Stimulated activated naive B cell treated with anti-CD40 and anti-IgM and Interleukin-4, amounts not matched to agents 10 μg/mL and 1 μg/mL and 100 μg/mL, for 72 hours (primary cell): ENCODE measurements around the gene SRPK2.
A peak's percentile ranks its signal among the peaks of the same experiment; 100 is the strongest.
"Not testable (repeated sequence)": the region's sequence is repeated elsewhere in the genome, so short reads cannot be mapped to it uniquely, and the experiment has no call there.

Experiments
- ATAC-seq, 2 donors: fragments of 150-1000 bp; cut with Tn5 transposase; replicated peaks; 2 replicates each; pipeline ENCODE4 v1.10.0; 2021; ENCODE audit warnings: moderate library complexity in 1 of 2
- DNase-seq: peaks from one replicate; pipeline ENCODE4 v3.0.0; 2021
- H3K27ac Mint-ChIP-seq: one replicate; pipeline ENCODE4 v1.8.0; 2022; ENCODE audit warnings: mild to moderate bottlenecking, mixed read lengths
- H3K27me3 Mint-ChIP-seq, 2 donors: one replicate each; pipeline ENCODE4 v1.8.0; 2022; ENCODE audit warnings: mixed read lengths in 2 of 2
- H3K36me3 Mint-ChIP-seq, 2 donors: one replicate each; pipeline ENCODE4 v1.8.0; 2022; ENCODE audit warnings: mixed read lengths in 2 of 2, mild to moderate bottlenecking in 1 of 2
- H3K4me1 Mint-ChIP-seq, 2 donors: one replicate each; pipeline ENCODE4 v1.8.0; 2022; ENCODE audit warnings: mixed read lengths in 2 of 2, mild to moderate bottlenecking in 1 of 2
- H3K4me3 Mint-ChIP-seq, 2 donors: one replicate each; pipeline ENCODE4 v1.8.0; 2022; ENCODE audit warnings: mild to moderate bottlenecking in 2 of 2, mixed read lengths in 2 of 2, moderate library complexity in 1 of 2
- H3K9me3 Mint-ChIP-seq, 2 donors: one replicate each; pipeline ENCODE4 v1.8.0; 2022; ENCODE audit warnings: mixed read lengths in 2 of 2, mild to moderate bottlenecking in 1 of 2

Gene SRPK2

GRCh38 chr7:105396566-105396965 lies 7.8 kb upstream of the SRPK2 start:
- Mint-ChIP-seq H3K9me3 (no peaks in the 10 kb centered on the region), H3K27me3 (no peaks in the 10 kb centered on the region), H3K4me1 (peaks cover 4 to 11% of the 10 kb centered on the region in 2 donors), H3K27ac (no peak overlapping the region), H3K36me3 (no peaks in the 10 kb centered on the region), H3K4me3 (no peak overlapping the region)
- no peak for ATAC-seq
- DNase-seq, result no peak

DNA sequence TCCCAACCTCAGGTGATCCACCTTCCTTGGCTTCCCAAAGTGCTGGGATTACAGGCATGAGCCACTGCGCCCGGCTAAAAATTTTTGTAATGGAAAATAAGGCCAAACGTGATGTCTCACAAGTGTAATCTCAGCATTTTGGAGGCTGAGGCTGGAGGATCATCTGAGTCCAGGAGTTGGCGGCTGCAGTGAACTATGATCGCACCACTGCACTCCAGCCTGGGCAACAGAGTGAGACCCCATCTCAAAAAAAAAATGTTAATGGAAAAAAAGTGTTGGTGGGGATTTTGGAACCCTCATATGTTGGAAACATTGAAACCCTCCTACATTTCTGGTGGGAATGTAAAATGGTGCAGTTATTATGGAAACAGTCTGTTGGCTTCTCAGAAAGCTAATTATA lies 2.7 kb upstream of the SRPK2 start:
- Mint-ChIP-seq H3K9me3 (no peaks in the 10 kb centered on the region), H3K27ac (no peak overlapping the region), H3K4me3 (no peak overlapping the region), H3K4me1 (peaks cover 6 to 26% of the 10 kb centered on the region in 2 donors), H3K27me3 (no peaks in the 10 kb centered on the region), H3K36me3 (peaks cover 0 to 3% of the 10 kb centered on the region in 2 donors)
- ATAC-seq (no peak), DNase-seq (no peak)

GRCh38 chr7:105389889-105390288 lies 1.2 kb upstream of the SRPK2 start:
- no peak overlapping the region for H3K27ac Mint-ChIP-seq
- ATAC-seq, result no peak
- no peaks in the 10 kb centered on the region for H3K9me3 Mint-ChIP-seq

GRCh38 chr7:105389088-105389650 lies 448 bp upstream of the SRPK2 start:
- Mint-ChIP-seq H3K9me3 (no peaks in the 10 kb centered on the region), H3K27ac (peak overlapping the region; percentile 98), H3K4me1 (peaks cover 13 to 38% of the 10 kb centered on the region in 2 donors), H3K4me3 (peak overlapping the region; percentile 94 to 99), H3K36me3 (peaks cover 9 to 13% of the 10 kb centered on the region in 2 donors), H3K27me3 (no peaks in the 10 kb centered on the region)
- ATAC-seq, result peak; percentile 49 to 50
- DNase-seq, result peak; percentile 21

More at GRCh38 chr7:105389889-105390288, 1.2 kb upstream of the SRPK2 start:
- no peak for DNase-seq
- H3K4me1 Mint-ChIP-seq, result peaks cover 10 to 31% of the 10 kb centered on the region in 2 donors
- H3K4me3 Mint-ChIP-seq, result no peak overlapping the region
- H3K27me3 Mint-ChIP-seq, result no peaks in the 10 kb centered on the region
- peaks cover 9 to 10% of the 10 kb centered on the region in 2 donors for H3K36me3 Mint-ChIP-seq

DNA sequence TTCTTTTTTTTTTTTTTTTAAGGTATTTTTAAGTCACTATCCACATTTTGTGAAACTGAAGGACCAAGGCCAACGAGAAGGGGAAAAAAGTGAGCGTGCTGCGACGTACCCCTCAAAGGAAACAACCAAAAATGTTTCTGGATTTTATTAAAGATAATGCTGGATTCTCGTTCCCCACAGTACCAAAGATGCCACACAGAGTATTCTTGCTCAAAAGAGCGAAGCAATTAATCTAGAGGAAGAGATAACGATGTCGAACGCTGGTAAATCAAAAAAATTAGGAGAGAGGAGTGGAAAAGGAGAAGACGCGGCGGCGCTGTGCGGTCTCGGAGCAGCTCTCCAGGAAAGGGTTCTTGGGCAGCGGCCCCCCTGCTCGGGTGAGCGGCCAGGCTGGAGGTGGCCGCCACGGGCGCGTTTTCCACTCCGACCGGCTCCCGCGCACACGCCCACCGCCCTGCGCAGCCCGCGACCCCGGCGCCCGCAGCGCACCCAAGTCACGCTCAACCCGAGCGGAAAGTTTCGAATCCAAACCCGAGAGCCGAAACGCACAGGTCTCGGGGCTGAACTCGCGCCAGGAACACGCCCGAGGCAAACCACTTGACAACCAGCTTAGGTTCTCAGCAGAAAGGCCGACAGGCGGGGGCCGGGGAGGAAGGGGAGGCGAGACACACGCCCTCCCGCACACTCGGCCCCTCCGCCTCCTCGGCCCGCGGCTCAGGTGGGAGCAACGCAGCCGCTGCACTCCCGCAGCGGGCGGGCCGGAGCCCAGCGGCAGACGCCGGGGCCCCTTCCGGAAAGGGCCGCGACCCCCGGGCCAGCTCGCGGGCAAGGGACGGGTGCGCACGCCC lies 989 bp downstream of the SRPK2 start:
- DNase-seq, result peak; percentile 28
- peak overlapping the region; percentile 84 to 87 for H3K4me3 Mint-ChIP-seq
- peaks cover 9 to 13% of the 10 kb centered on the region in 2 donors for H3K36me3 Mint-ChIP-seq
- H3K27me3 Mint-ChIP-seq, result no peaks in the 10 kb centered on the region
- peaks cover 16 to 45% of the 10 kb centered on the region in 2 donors for H3K4me1 Mint-ChIP-seq
- ATAC-seq, result peak; percentile 55 to 58
- H3K9me3 Mint-ChIP-seq, result no peaks in the 10 kb centered on the region
- H3K27ac Mint-ChIP-seq, result peak overlapping the region; percentile 84

GRCh38 chr7:105377903-105378302 lies 10.8 kb downstream of the SRPK2 start:
- peaks cover 5% of the 10 kb centered on the region in 2 donors for H3K9me3 Mint-ChIP-seq
- H3K27me3 Mint-ChIP-seq, result no peaks in the 10 kb centered on the region
- DNase-seq, result no peak
- H3K4me1 Mint-ChIP-seq, result peaks cover 17 to 36% of the 10 kb centered on the region in 2 donors
- H3K4me3 Mint-ChIP-seq, result no peak overlapping the region
- H3K36me3 Mint-ChIP-seq, result peaks cover 5 to 10% of the 10 kb centered on the region in 2 donors
- ATAC-seq, result no peak
- H3K27ac Mint-ChIP-seq, result no peak overlapping the region

DNA sequence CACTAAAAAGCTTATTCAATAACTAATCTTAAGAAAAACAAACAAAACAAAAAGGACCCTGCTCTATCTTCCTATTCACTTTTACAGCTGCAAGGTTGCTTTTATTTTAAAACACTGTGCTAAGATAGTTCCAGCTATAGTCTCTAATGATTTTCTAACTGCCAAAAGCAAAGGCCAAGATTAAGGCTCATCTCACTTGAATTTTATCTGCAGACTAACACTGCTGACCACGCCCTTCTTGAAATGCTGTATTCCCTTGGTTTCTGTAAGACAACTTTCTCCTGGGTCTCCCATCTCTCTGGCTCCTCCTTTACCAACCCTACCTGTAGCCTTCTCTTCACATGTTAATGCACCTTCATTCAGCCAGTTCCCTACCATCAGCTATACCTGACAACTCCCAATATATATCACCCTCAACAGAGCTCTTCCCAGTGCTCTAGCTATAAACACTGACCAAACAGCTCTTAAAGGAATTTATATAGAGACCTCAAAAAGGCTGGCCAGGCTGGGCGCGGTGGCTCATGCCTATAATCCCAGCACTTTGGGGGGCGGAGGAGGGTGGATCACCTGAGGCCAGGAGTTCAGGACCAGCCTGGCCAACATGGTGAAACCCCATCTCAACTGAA lies 11.7 kb downstream of the SRPK2 start:
- no peak overlapping the region for H3K27ac Mint-ChIP-seq
- H3K4me1 Mint-ChIP-seq, result peaks cover 17 to 42% of the 10 kb centered on the region in 2 donors
- ATAC-seq, result no peak
- H3K9me3 Mint-ChIP-seq, result peaks cover 5% of the 10 kb centered on the region in 2 donors
- no peaks in the 10 kb centered on the region for H3K27me3 Mint-ChIP-seq
- no peak for DNase-seq
- peaks cover 4 to 10% of the 10 kb centered on the region in 2 donors for H3K36me3 Mint-ChIP-seq
- H3K4me3 Mint-ChIP-seq, result no peak overlapping the region

- Mint-ChIP-seq H3K4me3 (no peak overlapping the region), H3K36me3 (peaks cover 6 to 14% of the 10 kb centered on the region in 2 donors), H3K27ac (no peak overlapping the region), H3K9me3 (peaks cover 3 to 5% of the 10 kb centered on the region in 2 donors), H3K27me3 (no peaks in the 10 kb centered on the region), H3K4me1 (peaks cover 7 to 44% of the 10 kb centered on the region in 2 donors)
- DNase-seq (no peak), ATAC-seq (no peak)
Observed at GRCh38 chr7:105369944-105370343, 18.8 kb downstream of the SRPK2 start.

DNA sequence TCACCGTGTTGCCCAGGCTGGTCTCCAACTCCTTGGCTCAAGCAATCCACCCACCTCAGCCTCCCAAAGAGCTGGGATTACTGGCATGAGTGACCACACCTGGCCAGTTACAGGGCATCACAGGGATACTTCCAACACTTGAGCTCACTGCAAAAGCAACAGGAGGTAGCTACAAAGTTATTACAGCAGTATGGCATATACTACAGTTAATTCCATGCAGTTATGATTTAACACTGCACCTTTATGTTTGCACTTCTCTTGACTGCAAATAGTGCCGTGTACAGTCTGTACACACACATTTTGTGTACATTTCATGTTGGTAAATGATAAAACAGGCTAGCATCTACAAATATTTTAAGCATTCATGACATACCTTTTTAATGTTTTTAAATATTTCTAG lies 21.3 kb downstream of the SRPK2 start:
- no peak overlapping the region for H3K27ac Mint-ChIP-seq

GRCh38 chr7:105365541-105366534 lies 22.9 kb downstream of the SRPK2 start:
- no peak for ATAC-seq
- peaks cover 8 to 43% of the 10 kb centered on the region in 2 donors for H3K4me1 Mint-ChIP-seq
- no peak overlapping the region for H3K4me3 Mint-ChIP-seq
- no peaks in the 10 kb centered on the region for H3K27me3 Mint-ChIP-seq
- H3K27ac Mint-ChIP-seq, result peak overlapping the region; percentile 16
- H3K36me3 Mint-ChIP-seq, result peaks cover 16 to 27% of the 10 kb centered on the region in 2 donors
- H3K9me3 Mint-ChIP-seq, result peaks cover 0 to 3% of the 10 kb centered on the region in 2 donors
- no peak for DNase-seq

More for the DNA sequence above, 21.3 kb downstream of the SRPK2 start:
- ATAC-seq (no peak), DNase-seq (no peak)
- Mint-ChIP-seq H3K4me1 (peaks cover 6 to 31% of the 10 kb centered on the region in 2 donors), H3K27me3 (no peaks in the 10 kb centered on the region), H3K4me3 (no peak overlapping the region), H3K36me3 (peaks cover 6 to 13% of the 10 kb centered on the region in 2 donors), H3K9me3 (no peaks in the 10 kb centered on the region)

DNA sequence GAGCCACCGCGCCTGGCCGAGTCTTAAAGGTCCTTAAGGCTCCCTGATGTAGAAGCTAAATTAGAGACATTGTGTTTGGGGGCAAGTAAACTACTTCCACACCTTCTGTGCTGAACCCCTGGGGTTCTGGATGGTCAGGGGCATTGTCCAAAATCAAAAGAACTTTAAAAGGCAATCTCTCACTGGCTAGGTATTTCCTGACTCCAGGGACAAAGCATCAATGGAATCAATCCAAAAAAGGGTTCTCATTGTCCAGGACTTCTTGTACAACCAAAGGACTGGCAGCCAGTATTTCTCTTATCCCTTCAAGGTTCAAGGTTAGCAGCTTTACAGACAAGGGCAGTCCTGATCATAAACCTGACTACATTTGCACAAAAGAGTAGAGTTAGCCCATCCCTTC lies 24.0 kb downstream of the SRPK2 start:
- DNase-seq, result no peak
- peaks cover 0 to 5% of the 10 kb centered on the region in 2 donors for H3K9me3 Mint-ChIP-seq
- no peaks in the 10 kb centered on the region for H3K27me3 Mint-ChIP-seq
- H3K27ac Mint-ChIP-seq, result no peak overlapping the region
- H3K36me3 Mint-ChIP-seq, result peaks cover 19 to 27% of the 10 kb centered on the region in 2 donors
- peaks cover 12 to 48% of the 10 kb centered on the region in 2 donors for H3K4me1 Mint-ChIP-seq
- no peak overlapping the region for H3K4me3 Mint-ChIP-seq
- no peak for ATAC-seq

- not testable (repeated sequence) for H3K27me3 Mint-ChIP-seq, H3K4me3 Mint-ChIP-seq, H3K9me3 Mint-ChIP-seq, DNase-seq, H3K27ac Mint-ChIP-seq, ATAC-seq
- Mint-ChIP-seq H3K36me3 (peaks cover 19 to 27% of the 10 kb centered on the region in 2 donors), H3K4me1 (peaks cover 13 to 54% of the 10 kb centered on the region in 2 donors)
Observed at GRCh38 chr7:105363657-105364056, 25.1 kb downstream of the SRPK2 start.

DNA sequence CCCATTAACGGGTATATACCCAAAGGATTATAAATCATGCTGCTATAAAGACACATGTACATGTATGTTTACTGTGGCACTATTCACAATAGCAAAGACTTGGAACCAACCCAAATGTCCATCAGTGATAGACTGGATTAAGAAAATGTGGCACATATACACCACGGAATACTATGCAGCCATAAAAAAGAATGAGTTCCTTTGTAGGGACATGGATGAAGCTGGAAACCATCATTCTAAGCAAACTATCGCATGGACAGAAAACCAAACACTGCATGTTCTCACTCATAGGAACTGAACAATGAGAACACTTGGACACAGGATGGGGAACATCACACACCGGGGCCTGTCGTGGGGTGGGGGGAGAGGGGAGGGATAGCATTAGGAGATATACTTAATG lies 26.0 kb downstream of the SRPK2 start:
- not testable (repeated sequence) for H3K27me3 Mint-ChIP-seq, DNase-seq, H3K9me3 Mint-ChIP-seq, ATAC-seq, H3K27ac Mint-ChIP-seq, H3K4me3 Mint-ChIP-seq
- peaks cover 19 to 27% of the 10 kb centered on the region in 2 donors for H3K36me3 Mint-ChIP-seq
- peaks cover 15 to 59% of the 10 kb centered on the region in 2 donors for H3K4me1 Mint-ChIP-seq
